ENCODE results near the gene FUT3. TPM values are rescaled to one million over a fixed set of nuclear protein-coding genes. Genes with fewer than 3 reads are reported as not detected.
"Not testable (repeated sequence)": the region's sequence is repeated elsewhere in the genome, so short reads cannot be mapped to it uniquely, and the experiment has no call there.

FUT3 gene
- total RNA-seq, 1 donor from 2014 or later: not detected

GRCh38 chr19:5882421-5882968 is 31.2 kb upstream of the FUT3 start:
- no peak for DNase-seq (ENCODE audit: extremely low read depth, low read depth, low spot score)

- no peak for DNase-seq (ENCODE audit: extremely low read depth, low read depth, low spot score)
Observed at GRCh38 chr19:5881543-5882299, 30.5 kb upstream of the FUT3 start.

GRCh38 chr19:5880604-5881078 is 29.4 kb upstream of the FUT3 start:
- DNase-seq (ENCODE audit: extremely low read depth, low read depth, low spot score): no peak

- DNase-seq (ENCODE audit: extremely low read depth, low read depth, low spot score): no peak
Observed at GRCh38 chr19:5880196-5880595, 28.9 kb upstream of the FUT3 start.

GRCh38 chr19:5877882-5878281 is 26.6 kb upstream of the FUT3 start:
- no peak for DNase-seq (ENCODE audit: extremely low read depth, low read depth, low spot score)

GRCh38 chr19:5877427-5877826 is 26.2 kb upstream of the FUT3 start:
- DNase-seq (ENCODE audit: extremely low read depth, low read depth, low spot score): no peak

GRCh38 chr19:5874496-5874895 is 23.2 kb upstream of the FUT3 start:
- not testable (repeated sequence) for DNase-seq (ENCODE audit: extremely low read depth, low read depth, low spot score)

- DNase-seq (ENCODE audit: extremely low read depth, low read depth, low spot score): no peak
Observed at GRCh38 chr19:5873617-5874199, 22.5 kb upstream of the FUT3 start.

- DNase-seq (ENCODE audit: extremely low read depth, low read depth, low spot score): no peak
Observed at GRCh38 chr19:5870986-5871394, 19.7 kb upstream of the FUT3 start.

- DNase-seq (ENCODE audit: extremely low read depth, low read depth, low spot score): no peak
Observed at GRCh38 chr19:5867201-5868136, 16.2 kb upstream of the FUT3 start.

- no peak for DNase-seq (ENCODE audit: extremely low read depth, low read depth, low spot score)
Observed at GRCh38 chr19:5865772-5866171, 14.5 kb upstream of the FUT3 start.

GRCh38 chr19:5864725-5865486 is 13.7 kb upstream of the FUT3 start:
- DNase-seq (ENCODE audit: extremely low read depth, low read depth, low spot score): no peak

- no peak for DNase-seq (ENCODE audit: extremely low read depth, low read depth, low spot score)
Observed at GRCh38 chr19:5864013-5864720, 12.9 kb upstream of the FUT3 start.

- no peak for DNase-seq (ENCODE audit: extremely low read depth, low read depth, low spot score)
Observed at GRCh38 chr19:5863030-5863665, 11.9 kb upstream of the FUT3 start.

- DNase-seq (ENCODE audit: extremely low read depth, low read depth, low spot score): no peak
Observed at GRCh38 chr19:5857203-5858081, 6.2 kb upstream of the FUT3 start.

GRCh38 chr19:5855151-5855550 is 3.9 kb upstream of the FUT3 start:
- DNase-seq (ENCODE audit: extremely low read depth, low read depth, low spot score): not testable (repeated sequence)

GRCh38 chr19:5854121-5854520 is 2.9 kb upstream of the FUT3 start:
- not testable (repeated sequence) for DNase-seq (ENCODE audit: extremely low read depth, low read depth, low spot score)

GRCh38 chr19:5850743-5851293 is 431 bp downstream of the FUT3 start:
- no peak for DNase-seq (ENCODE audit: extremely low read depth, low read depth, low spot score)
